ENCODE measurements around the gene UBE2V1.

The UBE2V1 gene

DNA sequence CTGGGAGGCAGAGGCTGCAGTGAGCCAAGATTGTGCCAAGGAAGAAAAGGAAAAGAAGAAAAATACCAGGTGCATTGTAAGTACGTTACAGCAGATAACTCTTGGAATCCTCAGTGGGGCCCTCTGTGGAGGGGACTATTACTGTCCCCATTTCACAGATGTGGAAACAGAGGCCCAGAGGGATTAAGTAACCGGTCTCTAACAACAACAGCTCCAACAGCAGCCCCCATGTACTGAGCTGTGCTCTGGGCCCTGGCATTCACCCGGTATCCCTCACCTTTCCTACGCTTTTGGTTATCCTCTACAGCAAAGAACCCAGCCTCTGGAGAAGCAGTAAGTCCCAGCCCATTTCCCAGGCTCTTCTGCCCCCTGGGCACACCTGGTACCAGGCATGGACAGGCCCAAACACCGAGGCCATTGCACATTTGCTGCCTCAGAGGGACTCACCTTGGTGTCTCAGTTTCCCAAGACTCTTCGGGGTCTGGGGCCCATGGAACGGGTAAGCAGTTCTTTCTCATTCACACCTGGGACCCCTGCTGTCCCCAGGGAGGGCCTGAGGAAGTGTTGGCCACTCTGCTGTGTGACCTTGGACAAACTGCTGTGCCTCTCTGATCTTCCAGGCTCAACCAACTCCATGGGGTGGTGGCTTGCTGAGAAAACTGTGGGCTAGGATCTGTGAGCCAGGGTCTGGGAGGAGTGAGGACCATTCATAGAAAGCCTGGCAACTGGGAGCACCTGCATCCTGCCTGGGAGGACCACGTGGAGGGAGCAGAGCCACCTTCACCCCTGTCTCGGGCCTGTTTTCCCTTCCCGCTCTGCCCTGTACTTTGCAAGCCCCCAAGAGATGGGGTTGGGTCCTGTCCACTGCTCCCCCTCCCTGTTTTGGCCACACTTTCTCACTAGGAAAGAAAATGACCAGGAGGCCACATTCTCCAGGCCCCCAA is 70.3 kb downstream of the UBE2V1 start:
- no peak for DNase-seq

- DNase-seq = peak in 1 of 2 donors; percentile 21
Measured at GRCh38 chr20:50041246-50041873, 71.6 kb downstream of the UBE2V1 start.

- no peak for DNase-seq
Measured at GRCh38 chr20:50040432-50041245, 72.3 kb downstream of the UBE2V1 start.

GRCh38 chr20:50039706-50040431 is 73.1 kb downstream of the UBE2V1 start:
- DNase-seq = no peak

DNA sequence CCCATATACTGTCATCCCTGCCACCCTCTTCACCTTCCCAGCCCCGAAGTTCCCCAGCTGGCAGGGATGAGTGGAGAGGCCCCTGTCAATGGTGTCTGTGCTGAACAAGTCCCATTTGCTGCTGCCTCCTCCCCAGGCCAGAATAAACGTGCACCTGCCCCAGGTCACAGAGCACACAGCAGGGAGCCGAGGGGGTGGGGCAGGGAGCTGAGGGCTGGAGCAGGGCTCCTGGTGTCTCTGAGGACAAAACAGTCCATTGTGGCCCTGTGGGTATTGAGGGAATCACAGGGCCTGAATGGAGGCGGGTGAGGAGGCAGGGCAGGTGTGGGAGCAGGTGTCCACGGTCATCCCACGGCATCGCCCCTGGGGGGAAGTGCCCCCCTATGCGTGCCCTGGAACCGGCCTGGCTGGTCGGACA is 74.4 kb downstream of the UBE2V1 start:
- DNase-seq = no peak

DNA sequence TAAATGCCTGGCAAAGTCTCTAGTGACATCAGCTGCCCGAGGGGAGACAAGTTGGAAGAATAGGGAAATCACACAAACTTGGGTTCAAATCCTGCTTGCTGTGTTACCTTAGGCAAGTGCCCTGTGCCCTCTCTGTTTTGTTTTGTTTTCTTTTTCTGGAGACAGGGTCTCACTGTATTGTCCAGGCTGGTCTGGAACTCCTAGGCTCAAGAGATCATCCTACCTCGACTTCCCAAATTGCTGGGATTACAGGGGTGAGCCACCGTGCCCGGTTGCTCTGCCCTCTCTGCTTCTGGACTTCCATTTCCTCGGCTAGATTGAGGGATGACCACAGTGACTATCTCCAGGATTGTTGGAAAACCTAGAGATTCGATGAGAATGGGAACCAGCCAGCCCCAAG is 74.8 kb downstream of the UBE2V1 start:
- DNase-seq = no peak

- no peak for DNase-seq
Measured at GRCh38 chr20:50037575-50037974, 75.4 kb downstream of the UBE2V1 start.

- no peak for DNase-seq
Measured at GRCh38 chr20:50037123-50037522, 75.8 kb downstream of the UBE2V1 start.

GRCh38 chr20:50036703-50037102 is 76.2 kb downstream of the UBE2V1 start:
- DNase-seq = no peak

GRCh38 chr20:50034567-50035180 is 78.3 kb downstream of the UBE2V1 start:
- DNase-seq = no peak

- DNase-seq = no peak
Measured at GRCh38 chr20:50032955-50033666, 79.8 kb downstream of the UBE2V1 start.
